GM19328 (cell line): ENCODE measurements around the gene RCVRN.
"Not testable (repeated sequence)": the region's sequence is repeated elsewhere in the genome, so short reads cannot be mapped to it uniquely, and the experiment has no call there.

ENCODE experiments used
- ATAC-seq: cut with Tn5 transposase; IDR thresholded peaks from one replicate; pipeline ENCODE4 v1.9.1; 2021; ENCODE audit warnings: mild to moderate bottlenecking, moderate library complexity; ENCODE audit not compliant: unreplicated experiment

Gene RCVRN

GRCh38 chr17:9922012-9922848, 17.2 kb upstream of the RCVRN start:
- ATAC-seq: no peak

- ATAC-seq: not testable (repeated sequence)
These were observed 16.1 kb upstream of the RCVRN start for GRCh38 chr17:9921216-9921615.

- no peak for ATAC-seq
These were observed 13.8 kb upstream of the RCVRN start for GRCh38 chr17:9918804-9919352.

GRCh38 chr17:9918352-9918751, 13.3 kb upstream of the RCVRN start:
- no peak for ATAC-seq

GRCh38 chr17:9917801-9918200, 12.7 kb upstream of the RCVRN start:
- no peak for ATAC-seq

GRCh38 chr17:9917131-9917530, 12.1 kb upstream of the RCVRN start:
- ATAC-seq: no peak

GRCh38 chr17:9916108-9916507, 11.0 kb upstream of the RCVRN start:
- no peak for ATAC-seq

GRCh38 chr17:9913476-9913875, 8.4 kb upstream of the RCVRN start:
- no peak for ATAC-seq

GRCh38 chr17:9912121-9913099, 7.3 kb upstream of the RCVRN start:
- no peak for ATAC-seq

- ATAC-seq: no peak
These were observed 6.0 kb upstream of the RCVRN start for GRCh38 chr17:9911089-9911488.

GRCh38 chr17:9908649-9909042, 3.6 kb upstream of the RCVRN start:
- ATAC-seq: no peak

- ATAC-seq: no peak
These were observed 3.0 kb upstream of the RCVRN start for GRCh38 chr17:9907883-9908648.

- ATAC-seq: no peak
These were observed 2.1 kb upstream of the RCVRN start for GRCh38 chr17:9907131-9907530.

GRCh38 chr17:9906616-9907015, 1.5 kb upstream of the RCVRN start:
- ATAC-seq: no peak

GRCh38 chr17:9905902-9906301, 831 bp upstream of the RCVRN start:
- ATAC-seq: no peak

GRCh38 chr17:9904277-9905077, 594 bp downstream of the RCVRN start:
- no peak for ATAC-seq

- ATAC-seq: no peak
These were observed 3.0 kb downstream of the RCVRN start for GRCh38 chr17:9902120-9902519.

- no peak for ATAC-seq
These were observed 4.3 kb downstream of the RCVRN start for GRCh38 chr17:9900784-9901183.

- ATAC-seq: no peak
These were observed 5.0 kb downstream of the RCVRN start for GRCh38 chr17:9900044-9900594.
